ENCODE data around the gene PLOD3.
"Not testable (repeated sequence)": the region's sequence is repeated elsewhere in the genome, so short reads cannot be mapped to it uniquely, and the experiment has no call there.

The PLOD3 gene, protein sequence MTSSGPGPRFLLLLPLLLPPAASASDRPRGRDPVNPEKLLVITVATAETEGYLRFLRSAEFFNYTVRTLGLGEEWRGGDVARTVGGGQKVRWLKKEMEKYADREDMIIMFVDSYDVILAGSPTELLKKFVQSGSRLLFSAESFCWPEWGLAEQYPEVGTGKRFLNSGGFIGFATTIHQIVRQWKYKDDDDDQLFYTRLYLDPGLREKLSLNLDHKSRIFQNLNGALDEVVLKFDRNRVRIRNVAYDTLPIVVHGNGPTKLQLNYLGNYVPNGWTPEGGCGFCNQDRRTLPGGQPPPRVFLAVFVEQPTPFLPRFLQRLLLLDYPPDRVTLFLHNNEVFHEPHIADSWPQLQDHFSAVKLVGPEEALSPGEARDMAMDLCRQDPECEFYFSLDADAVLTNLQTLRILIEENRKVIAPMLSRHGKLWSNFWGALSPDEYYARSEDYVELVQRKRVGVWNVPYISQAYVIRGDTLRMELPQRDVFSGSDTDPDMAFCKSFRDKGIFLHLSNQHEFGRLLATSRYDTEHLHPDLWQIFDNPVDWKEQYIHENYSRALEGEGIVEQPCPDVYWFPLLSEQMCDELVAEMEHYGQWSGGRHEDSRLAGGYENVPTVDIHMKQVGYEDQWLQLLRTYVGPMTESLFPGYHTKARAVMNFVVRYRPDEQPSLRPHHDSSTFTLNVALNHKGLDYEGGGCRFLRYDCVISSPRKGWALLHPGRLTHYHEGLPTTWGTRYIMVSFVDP

DNA sequence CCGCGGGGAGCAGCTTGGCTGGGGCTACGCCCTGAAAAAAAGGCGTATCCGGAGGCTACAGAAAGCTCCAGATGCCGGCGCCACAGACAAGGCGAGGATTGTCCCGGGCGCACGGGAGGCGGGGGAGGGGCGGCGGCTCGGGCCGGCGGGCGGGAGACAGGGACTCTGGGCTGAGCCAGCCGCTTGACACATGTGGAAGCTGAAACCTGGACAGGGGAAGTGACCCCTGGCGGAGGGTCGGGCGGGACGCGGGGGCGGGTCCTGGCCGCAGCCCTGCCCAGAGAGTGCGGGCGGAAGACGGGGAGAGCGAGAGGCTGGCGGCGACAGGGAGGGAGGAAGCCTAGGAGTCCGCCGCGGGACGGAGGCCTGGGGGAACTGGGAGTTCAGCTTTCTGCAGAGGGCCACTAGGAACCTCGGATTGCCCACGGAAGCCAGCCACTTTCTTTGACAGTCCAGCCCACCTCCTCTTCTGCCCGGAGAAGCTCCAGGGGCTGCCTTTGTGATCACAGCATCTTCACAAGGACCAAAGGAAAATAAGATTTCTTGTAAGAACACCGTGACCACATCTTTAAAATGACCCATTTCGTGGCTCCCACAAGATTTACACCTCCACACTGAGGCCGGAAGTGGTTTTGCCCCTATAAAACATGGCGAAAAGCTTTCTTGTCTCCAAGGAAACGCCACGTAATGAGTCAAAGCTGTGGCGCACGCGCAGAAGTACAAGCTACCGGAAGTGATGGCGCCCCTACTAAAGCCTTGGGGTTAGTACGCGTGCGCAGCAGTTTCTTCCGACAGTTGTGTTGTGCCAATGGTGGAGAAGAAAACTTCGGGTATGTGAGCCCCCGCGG, at the start of gene PLOD3, which contains the start of gene ZNHIT1:
TSS of gene PLOD3 (minus strand) at position 194 of the 848 bp plus-strand sequence. CDS start 307 bp downstream, outside the sequence.
TSS of gene ZNHIT1 (plus strand) at position 778 of the 848 bp plus-strand sequence. CDS start at position 809, 31 bp downstream.
- peak; percentile 98 to 99 for DNase-seq

DNA sequence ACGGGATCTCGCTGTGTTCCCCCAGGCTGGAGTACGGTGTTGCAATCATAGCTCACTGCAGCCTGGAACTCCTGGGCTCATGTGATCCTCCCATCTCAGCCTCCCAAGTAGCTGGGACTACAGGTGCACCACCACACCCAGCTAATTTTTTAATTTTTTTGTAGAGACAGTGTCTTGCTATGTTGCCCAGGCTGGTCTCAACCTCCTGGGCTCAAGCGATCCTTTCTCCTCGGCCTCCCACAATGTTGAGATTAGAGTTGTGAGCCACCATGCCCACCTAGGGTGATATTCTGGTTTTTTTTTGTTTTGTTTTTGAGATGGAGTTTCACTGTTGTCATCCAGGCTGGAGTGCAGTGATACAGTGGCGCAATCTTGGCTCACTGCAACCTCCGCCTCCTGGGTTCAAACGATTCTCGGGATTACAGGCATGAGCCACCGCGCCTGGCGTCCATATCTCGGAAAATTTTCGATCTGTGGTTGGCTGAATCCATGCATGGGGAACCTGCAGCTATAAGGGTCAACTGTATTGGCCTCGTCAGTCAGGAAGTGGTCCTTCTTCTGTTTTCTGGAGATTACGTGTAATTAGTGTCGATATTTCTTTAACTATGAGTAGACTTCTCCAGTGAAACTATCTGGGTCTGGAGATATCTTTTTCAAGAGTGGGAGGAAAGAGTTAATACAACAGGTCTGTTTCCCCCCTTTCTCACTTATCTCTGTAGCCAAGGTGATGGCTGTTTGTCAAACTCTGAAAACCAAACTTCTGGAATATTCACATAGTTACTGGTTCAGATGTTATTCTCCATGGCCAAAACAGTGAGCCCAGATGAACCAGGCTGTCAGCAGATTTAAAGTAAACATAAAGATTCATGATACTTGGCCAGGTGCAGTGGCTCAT, 48.5 kb upstream of the PLOD3 start:
- no peak for DNase-seq

DNA sequence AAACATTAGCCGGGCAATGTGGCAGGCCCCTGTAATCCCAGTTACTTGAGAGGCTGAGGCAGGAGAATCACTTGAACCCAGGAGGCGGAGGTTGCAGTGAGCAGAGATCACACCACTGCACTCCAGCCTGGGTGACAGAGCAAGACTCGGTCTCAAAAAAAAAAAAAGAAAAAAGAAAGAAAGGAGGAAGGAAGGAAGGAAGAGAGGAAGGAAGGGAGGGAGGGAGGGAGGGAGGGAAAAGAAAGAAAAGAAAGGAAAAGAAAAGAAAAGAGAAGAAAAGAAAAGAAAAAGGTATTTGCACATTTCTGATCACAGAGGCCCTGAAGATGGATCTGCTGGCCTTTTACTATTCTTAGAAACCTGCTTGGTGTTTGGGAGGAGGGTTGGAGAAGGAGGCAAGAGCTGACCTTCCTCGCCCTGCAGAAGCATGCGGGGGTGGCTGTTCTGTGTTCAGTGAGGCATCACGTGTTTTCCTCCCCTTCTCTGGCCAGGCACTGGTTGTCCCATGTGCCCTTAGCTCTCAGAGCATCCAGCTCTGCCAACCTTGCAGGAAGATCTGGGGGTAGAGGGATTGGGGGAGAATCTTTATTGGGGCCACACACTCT, 46.8 kb upstream of the PLOD3 start:
- DNase-seq: not testable (repeated sequence)

DNA sequence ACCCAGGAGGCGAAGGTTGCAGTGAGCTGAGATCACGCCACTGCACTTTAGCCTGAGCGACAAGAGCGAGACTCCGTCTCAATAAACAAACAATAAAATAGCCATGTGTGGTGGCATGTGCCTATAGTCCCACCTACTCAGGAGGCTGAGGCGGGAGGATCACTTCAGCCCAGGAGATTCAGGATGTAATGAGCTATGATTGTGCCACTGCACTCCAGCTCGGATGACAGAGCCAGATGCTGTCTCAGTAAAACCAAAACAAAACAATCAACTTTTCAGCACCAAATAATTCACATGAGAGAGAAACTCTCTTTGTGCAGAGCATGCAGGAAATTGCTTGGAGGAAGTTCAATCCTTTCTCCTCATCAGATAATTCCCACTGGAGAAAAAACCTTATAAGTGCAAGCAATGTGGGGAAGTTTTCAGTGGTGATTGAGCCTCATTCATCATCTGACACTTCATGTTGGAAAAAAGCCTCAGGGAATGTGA, 40.9 kb upstream of the PLOD3 start:
- no peak for DNase-seq

DNA sequence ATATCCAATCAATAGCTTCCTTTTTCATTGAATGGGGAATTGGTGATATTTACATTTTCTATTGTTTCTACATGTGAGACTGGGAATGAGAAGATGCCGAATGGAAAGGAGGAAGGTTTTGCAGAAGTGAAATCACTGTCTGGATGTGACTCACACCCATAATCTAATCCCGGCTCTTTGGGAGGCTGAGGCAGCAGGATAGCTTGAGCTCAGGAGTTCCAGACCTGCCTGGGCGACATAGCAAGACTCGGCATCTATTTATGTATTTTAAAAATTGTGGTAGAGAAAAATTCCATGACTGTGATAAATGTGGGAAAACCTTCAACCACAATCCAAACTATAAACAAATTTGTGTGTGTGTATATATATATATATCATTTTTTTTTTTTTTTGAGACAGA, 38.4 kb upstream of the PLOD3 start:
- no peak for DNase-seq

DNA sequence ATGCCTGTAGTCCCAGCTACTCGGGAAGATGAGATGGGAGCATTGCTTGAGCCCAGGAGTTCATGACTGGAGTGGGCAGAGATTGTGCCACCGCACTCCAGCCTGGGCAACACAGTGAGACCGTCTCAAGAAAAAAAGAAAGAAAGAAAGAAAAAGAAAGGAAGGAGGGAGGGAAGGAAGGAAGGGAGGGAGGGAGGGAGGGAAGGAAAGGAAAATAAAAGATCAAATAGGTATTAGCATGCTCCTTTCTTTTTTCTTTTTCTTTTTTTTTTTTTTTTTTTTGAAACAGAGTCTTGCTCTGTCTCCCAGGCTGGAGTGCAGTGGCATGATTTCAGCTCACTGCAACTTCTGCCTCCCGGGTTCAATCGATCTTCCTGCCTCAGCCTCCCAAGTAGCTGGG, 35.8 kb upstream of the PLOD3 start:
- not testable (repeated sequence) for DNase-seq

DNA sequence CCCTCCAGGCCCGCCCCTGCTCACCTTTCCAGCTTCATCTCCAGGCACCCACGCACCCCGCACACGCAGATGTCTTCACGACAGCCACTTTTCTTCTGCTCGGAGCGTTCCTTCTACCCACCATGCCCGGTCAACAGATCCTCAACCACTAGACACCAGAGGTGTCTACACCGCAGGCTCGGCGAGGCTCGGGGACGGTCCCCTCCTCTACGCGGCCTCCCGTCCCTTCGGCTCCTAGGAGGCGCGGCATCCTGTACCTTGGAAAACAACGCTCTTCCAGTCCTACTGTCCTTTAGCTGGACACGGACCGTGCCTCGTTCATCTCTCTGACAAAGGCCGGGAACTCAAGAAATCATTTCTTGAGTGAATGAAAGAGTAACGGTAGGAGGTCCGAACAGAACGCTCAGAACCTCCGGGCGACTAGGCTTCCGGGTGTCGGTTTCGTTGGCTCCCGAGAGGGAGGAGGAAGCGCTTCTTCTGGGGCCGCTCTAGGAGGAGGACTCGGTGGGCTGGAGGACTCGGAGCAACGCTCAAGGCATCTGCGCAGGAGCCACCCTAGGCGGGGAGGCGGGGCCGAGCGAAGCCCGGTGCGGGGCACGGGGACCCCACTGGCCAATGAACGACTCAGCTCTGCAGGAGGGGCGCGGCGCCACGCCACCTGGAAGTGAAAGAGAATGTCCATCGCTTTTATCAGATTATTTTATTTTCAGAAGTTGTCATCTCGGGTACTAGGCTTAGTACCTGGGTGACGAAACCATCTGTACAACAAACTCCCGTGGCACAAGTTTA, 34.7 kb upstream of the PLOD3 start:
- DNase-seq: peak; percentile 95 to 99

DNA sequence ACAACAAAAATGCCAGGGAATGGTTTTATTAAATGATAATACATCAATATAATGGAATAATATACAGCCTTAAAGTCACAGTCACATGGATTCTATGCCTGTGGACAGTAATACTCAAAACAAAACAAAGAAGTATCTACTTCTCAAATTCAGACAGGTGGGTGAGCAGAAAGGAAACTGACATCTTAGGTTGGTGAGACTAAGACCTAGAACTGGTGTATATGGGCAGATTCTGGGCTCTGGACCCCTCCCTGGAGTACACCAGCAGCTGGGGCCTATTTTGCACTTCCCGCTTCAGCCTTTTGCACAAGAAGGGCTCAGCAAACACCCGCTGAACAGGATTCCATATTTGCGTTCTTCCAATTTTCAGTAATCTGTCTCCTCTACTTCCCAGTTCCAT, 32.9 kb upstream of the PLOD3 start:
- no peak for DNase-seq

DNA sequence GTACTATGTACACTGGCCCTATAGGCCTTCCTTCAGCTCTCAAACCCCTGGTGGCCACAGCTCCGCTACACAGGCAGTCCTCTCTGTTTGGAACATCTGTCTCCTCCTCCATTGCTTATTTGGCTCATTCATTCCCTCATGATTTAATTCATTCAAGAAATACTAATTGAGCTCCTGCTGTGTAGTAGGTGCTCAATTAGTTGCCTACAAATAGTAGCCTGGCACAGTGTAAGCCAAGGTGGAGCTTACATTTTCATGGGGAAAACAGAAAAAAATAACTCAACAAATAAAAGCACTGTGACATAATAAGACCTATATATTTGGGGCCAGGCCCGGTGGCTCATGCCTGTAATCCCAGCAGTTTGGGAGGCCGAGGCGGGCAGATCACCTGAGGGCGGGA, 30.9 kb upstream of the PLOD3 start:
- no peak for DNase-seq

DNA sequence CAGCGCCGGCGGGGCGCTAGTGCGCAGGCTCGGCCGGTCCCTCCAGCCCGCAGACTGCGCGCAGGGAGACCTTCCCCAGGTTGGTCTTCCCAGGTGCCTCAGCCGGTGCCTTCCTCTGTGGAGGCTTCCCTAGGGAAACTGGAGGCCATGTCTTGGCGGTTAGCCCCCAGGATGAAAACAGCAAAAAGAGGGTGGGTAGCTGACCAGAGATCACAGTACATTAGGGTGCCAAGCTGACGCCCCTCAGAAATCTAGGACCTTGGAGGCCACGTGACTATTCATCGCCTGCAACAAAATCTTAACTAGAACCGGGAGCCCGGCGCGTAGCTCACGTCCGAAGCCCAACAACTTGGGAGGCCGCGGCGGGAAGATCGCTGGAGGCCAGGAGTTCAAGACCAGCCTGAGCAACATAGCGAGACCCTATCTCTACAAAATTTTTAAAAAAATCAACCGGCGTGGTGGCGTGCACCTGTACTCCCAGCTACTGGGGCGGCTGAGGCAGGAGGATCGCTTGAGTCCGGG, 27.8 kb upstream of the PLOD3 start:
- peak in 1 of 2 experiments; percentile 54 for DNase-seq

DNA sequence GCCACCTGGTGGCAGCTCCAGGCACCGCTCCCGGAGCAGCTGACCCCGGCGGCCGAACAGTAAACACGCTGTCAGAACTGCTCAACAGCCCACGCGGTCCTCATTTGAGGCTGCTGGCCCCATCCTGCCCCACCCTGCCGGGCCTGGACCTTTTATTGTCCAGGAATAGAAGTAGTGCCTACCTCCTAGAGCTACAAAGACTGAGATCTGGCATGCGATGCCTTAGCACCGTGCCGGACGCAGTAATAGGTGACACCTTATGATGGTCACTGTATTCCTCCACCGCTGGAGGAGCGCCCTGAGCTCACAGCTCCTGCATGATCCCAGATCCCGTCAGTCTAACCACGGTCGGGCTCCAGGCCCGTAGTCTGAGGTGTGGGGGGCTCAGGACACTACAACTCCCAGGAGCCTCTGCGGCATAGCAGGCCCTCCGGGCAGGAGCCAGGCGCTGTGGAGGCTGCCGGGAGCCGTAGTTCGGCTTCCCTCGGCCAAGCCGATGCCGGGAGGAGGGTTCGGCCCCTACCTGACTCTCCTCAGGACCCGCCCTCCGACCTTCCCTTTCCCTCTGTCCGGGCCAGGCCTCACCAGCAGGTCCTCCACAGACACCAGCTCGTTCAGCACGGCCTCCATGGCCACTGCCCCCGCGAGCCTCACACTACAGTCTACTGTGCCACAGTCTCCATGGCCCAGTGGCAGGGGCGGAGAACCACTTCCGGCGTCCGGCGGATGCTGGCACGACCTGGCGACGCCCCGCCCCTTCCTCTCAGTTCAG, 27.2 kb upstream of the PLOD3 start, which contains the start of gene FIS1:
TSS of gene FIS1 (minus strand) at position 707 of the 772 bp plus-strand sequence. CDS start at position 630, 77 bp downstream.
- peak; percentile 93 to 99 for DNase-seq

DNA sequence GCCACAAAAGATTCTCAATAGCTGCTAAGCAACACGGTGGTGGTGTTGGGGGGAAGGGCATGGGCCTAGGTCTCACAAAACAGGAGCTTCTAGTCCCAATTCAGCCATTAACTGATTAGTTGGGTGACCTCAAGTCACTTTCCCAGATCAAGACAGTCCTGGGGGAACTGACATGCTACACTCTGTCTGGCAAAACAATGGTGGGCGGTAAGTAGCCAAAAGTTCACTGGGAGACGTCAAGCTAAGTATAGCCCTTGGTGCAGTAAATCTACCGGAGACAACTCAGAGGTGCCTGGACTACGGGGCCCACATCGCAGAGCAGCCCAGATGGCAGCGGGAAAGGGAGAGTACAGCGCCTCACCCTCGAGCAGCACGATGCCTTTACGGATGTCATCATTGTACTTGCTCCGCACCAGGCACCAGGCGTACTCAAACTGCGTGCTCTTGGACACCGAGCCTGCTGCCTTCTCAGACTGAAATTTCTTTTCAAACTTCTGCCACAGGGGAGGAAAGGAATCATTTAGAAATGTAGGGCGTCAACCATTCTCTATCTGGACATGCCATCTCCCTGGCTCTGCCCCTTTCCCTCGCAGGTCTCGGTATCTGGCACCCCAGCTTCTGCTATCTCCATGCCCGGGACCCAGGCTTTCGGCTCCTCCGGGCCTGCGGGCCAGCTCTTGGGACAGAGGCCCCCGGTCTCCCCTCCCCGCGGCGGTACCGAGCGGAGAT, 26.4 kb upstream of the PLOD3 start:
- peak in 1 of 2 experiments; percentile 34 for DNase-seq

DNA sequence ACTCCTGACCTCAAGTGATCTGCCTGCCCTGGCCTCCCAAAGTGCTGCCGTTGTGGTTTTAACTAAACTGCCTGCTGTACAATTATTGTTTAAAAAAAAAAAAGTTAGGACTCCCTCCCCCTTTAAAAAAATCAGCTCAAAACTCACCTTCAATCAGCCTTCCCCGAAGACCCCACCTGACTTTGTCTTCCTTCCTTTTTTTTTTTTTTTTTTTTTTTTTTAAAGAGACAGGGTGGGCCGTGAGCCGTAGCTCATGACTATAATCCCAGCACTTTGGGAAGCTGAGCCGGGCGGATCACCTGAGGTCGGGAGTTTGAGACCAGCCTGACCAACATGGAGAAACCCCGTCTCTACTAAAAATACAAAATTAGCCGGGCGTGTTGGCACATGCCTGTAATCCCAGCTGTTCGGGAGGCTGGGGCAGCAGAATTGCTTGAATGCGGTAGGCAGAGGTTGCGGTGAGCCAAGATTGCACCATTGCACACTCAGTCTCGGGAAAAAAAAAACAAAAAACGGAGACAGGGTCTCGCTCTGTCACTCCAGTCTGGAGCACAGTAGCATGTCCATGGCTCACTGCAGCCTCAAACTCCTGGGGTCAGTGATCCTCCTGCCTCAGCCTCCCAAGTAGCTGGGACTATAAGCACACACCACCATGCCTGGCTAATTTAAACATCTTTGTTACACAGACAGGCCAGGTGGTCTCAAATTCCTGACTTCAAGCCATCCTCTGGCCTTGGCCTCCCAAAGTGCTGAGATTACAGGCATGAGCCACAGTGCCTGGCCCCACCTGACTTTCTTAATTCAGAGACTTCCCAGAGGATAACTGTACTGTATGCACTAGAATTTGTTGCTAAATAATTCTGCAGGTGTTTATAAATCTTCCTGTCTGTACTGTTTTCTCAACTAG, 24.3 kb upstream of the PLOD3 start:
- no peak for DNase-seq

DNA sequence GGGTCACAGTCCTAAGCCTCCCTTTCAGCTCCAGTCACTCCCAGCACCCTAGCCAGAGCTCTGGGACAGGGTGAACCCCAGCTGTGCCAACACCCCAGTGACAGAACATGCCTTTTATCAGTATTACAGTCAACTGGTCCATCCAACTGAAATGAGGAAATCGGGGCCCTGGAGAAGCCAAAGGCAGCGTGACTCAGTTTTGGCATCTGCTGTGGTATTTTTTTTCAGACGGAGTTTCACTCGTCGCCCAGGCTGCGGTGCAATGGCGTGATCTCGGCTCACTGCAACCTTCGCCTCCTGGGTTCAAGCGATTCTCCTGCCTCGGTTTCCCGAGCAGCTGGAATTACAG, 23.6 kb upstream of the PLOD3 start:
- DNase-seq: no peak

DNA sequence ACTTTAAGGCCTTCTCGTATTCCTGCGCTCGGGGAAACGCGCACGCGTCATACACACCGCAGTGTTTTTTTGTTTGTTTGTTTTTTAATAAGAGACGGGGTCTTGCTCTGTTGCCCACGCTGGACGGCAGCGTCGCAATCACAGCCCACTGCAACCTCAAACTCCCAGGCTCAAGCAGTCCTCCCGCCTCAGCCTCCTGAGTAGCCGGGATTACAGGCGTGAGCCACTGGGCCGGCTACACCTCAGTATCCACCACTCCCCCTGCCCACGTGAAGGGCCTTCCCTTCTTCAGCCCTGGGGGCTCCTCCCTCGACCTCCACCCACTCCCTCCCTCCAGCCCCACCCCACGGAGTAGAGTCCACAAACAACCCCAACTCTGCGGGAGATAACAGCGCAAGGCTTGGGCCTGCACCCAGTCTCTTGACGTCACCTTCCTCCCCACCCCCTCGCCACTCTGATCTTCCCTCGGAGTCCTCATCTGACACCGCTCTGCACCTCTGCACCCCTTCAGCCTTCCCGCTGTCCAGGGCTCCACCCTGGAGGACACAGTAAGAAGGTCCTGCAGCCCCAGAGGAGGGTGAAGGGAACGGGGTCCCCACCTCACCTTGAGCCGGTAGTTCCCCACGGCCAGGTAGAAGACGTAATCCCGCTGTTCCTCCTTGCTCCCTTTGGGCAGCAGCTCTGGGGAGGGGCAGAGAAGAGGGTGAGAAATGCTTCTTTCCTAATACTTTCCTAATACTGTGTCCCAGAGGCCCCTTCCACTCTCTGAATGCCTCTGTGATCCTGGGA, 23.0 kb upstream of the PLOD3 start:
- DNase-seq: no peak

DNA sequence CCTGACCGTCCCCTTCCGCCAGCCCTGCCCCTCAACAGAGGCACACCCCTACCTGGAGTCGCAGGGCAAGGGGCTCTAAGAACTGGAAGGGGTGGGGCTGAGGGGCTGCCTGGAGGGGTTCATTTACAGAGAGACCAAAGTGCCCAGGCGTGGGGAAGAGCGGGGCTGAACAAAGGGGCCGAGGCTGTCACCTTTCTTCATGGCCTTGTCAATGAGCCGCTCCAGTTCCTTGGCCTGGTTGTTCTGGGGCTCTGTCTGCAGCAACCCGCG, 22.5 kb upstream of the PLOD3 start:
- DNase-seq: no peak

All from NCI-H526 (cell line).